Gastrocnemius medialis (tissue), 4 donors: ENCODE results near the gene TCHHL1.

Source experiments
- CTCF ChIP-seq, 5 experiments: fragments of 450-650 bp in 3 of 5; fragments of 200-600 bp in 2 of 5; sonication (generic) in 2 of 5; IDR thresholded peaks in 4 of 5; conservative IDR thresholded peaks in 1 of 5; 1 replicate in 4 of 5; 2 replicates in 1 of 5; pipeline ENCODE4 v1.5.1; 2016 to 2019; ENCODE audit warnings: antibody characterized with exemption in 5 of 5, mild to moderate bottlenecking in 3 of 5, moderate library complexity in 3 of 5
- POLR2A ChIP-seq, 2 donors: fragments of 450-650 bp; IDR thresholded peaks; one replicate each; pipeline ENCODE4 v1.6.1; 2017; ENCODE audit warnings: antibody characterized with exemption in 2 of 2, mild to moderate bottlenecking in 2 of 2, moderate library complexity in 2 of 2

- TF ChIP-seq CTCF (IDR thresholded peaks at IDR 0.05 in 4 of 5, conservative IDR thresholded peaks at IDR 0.05 in 1 of 5) = no peak
- TF ChIP-seq POLR2A (IDR thresholded peaks at IDR 0.05) = no peak
Measured at GRCh38 chr1:152096931-152097330, 8.1 kb upstream of the TCHHL1 start.
